Glutamatergic neuron (in vitro differentiated cells): Measurements from ENCODE around the gene DRD4. TPM values are rescaled to one million over a fixed set of nuclear protein-coding genes. Genes with fewer than 3 reads are reported as not detected.

ENCODE experiments used
- DNase-seq: peaks from one replicate; pipeline ENCODE4 v3.0.0; 2022
- H3K27ac Mint-ChIP-seq: one replicate; pipeline ENCODE4 v1.8.0; 2020; ENCODE audit warnings: mild to moderate bottlenecking, mixed read lengths, inconsistent platforms; ENCODE audit not compliant: unreplicated experiment
- H3K27me3 Mint-ChIP-seq: one replicate; pipeline ENCODE4 v1.8.0; 2020; ENCODE audit warnings: mild to moderate bottlenecking, moderate library complexity, mixed read lengths, inconsistent platforms; ENCODE audit not compliant: unreplicated experiment
- H3K36me3 Mint-ChIP-seq: one replicate; pipeline ENCODE4 v1.8.0; 2020; ENCODE audit warnings: mild to moderate bottlenecking, mixed read lengths, inconsistent platforms; ENCODE audit not compliant: unreplicated experiment
- H3K4me1 Mint-ChIP-seq: one replicate; pipeline ENCODE4 v1.8.0; 2020; ENCODE audit warnings: mild to moderate bottlenecking, low read depth, mixed read lengths, inconsistent platforms; ENCODE audit not compliant: unreplicated experiment
- H3K4me3 Mint-ChIP-seq: one replicate; pipeline ENCODE4 v1.8.0; 2020; ENCODE audit warnings: mild to moderate bottlenecking, mixed read lengths, inconsistent platforms; ENCODE audit not compliant: unreplicated experiment
- H3K9me3 Mint-ChIP-seq: one replicate; pipeline ENCODE4 v1.8.0; 2020; ENCODE audit warnings: mild to moderate bottlenecking, moderate library complexity, mixed read lengths, inconsistent platforms; ENCODE audit not compliant: unreplicated experiment
- CTCF ChIP-seq: fragments of 200-600 bp; sonication (generic); IDR thresholded peaks from one replicate; pipeline ENCODE4 v1.5.0; 2021; ENCODE audit not compliant: partially characterized antibody, unreplicated experiment
- total RNA-seq: library from RNA; stranded (reverse); fragmentation: NEBNext Ultra II Directional; extraction: Animal tissue kit (Norgen Biotek cat#: 25700); gene quantifications from one replicate; pipeline ENCODE4 v1.2.1, GENCODE V29; 2021; ENCODE audit not compliant: unreplicated experiment

Gene DRD4
- total RNA-seq, 1 donor from 2014 or later: 2.9 TPM

GRCh38 chr11:674406-674805, 37.3 kb downstream of the DRD4 start:
- no peak overlapping the region for H3K4me3 Mint-ChIP-seq
- no peak overlapping the region for H3K27ac Mint-ChIP-seq
- peaks cover 9% of the 10 kb centered on the region for H3K36me3 Mint-ChIP-seq
- H3K4me1 Mint-ChIP-seq: no peaks in the 10 kb centered on the region
- no peak for TF ChIP-seq CTCF
- no peaks in the 10 kb centered on the region for H3K9me3 Mint-ChIP-seq
- no peak for DNase-seq
- H3K27me3 Mint-ChIP-seq: no peaks in the 10 kb centered on the region

GRCh38 chr11:678297-678696, 41.2 kb downstream of the DRD4 start:
- DNase-seq: no peak
- no peak for TF ChIP-seq CTCF
- no peak overlapping the region for H3K4me3 Mint-ChIP-seq
- peaks cover 8% of the 10 kb centered on the region for H3K36me3 Mint-ChIP-seq
- H3K9me3 Mint-ChIP-seq: no peaks in the 10 kb centered on the region
- no peak overlapping the region for H3K27ac Mint-ChIP-seq
- peaks cover 2% of the 10 kb centered on the region for H3K4me1 Mint-ChIP-seq
- no peaks in the 10 kb centered on the region for H3K27me3 Mint-ChIP-seq

DNA sequence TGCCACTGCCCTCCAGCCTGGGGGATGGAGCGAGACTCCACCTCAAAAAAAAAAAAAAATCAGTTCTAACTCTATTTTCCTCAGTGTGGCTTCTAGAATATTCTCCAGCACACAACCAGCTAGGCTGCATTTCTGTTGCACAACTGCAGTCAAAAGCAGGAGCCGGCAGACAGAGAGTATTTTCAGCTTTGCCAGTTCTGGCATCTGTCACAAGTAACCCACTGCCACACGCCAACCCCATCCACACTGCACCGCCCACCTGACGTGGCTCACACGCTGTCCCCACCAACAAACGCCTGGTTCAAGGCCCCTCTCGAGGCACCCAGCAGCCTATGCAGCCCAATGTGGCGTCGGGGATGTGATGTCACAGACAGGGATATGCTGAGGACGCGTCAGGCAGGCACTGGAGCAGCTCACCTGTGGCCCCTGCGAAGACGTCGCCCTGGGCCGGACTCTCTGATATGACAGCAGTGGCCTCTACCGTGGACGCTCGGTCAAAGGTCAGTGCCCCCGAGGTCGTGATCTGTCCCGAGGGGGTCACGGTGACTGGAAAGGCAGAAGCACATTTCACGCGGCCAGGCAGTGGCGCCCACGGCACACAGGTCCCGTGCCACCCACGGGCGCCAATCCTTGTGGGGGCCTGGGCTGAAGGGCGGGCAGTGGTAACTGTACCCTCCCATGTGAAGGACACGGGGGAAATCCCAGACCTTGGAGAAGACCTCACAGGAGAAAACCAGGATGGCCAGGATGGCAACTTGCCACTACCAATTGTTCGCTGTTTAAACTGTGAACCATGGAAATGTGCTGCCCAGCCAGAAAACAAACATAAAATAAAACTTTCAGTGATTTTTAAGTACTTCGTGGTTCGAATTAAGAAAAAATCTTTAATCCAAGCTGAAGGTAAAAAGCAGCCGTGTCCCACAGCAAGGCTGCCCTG, 42.5 kb downstream of the DRD4 start:
- no peak for TF ChIP-seq CTCF
- peaks cover 3% of the 10 kb centered on the region for H3K36me3 Mint-ChIP-seq
- peaks cover 2% of the 10 kb centered on the region for H3K4me1 Mint-ChIP-seq
- no peak overlapping the region for H3K27ac Mint-ChIP-seq
- no peak overlapping the region for H3K4me3 Mint-ChIP-seq
- no peak for DNase-seq
- no peaks in the 10 kb centered on the region for H3K27me3 Mint-ChIP-seq
- H3K9me3 Mint-ChIP-seq: no peaks in the 10 kb centered on the region

GRCh38 chr11:680476-680875, 43.4 kb downstream of the DRD4 start:
- H3K36me3 Mint-ChIP-seq: peaks cover 3% of the 10 kb centered on the region
- no peak for DNase-seq
- H3K4me3 Mint-ChIP-seq: no peak overlapping the region
- H3K27me3 Mint-ChIP-seq: no peaks in the 10 kb centered on the region
- no peak overlapping the region for H3K27ac Mint-ChIP-seq
- peaks cover 2% of the 10 kb centered on the region for H3K4me1 Mint-ChIP-seq
- no peaks in the 10 kb centered on the region for H3K9me3 Mint-ChIP-seq
- no peak for TF ChIP-seq CTCF

DNA sequence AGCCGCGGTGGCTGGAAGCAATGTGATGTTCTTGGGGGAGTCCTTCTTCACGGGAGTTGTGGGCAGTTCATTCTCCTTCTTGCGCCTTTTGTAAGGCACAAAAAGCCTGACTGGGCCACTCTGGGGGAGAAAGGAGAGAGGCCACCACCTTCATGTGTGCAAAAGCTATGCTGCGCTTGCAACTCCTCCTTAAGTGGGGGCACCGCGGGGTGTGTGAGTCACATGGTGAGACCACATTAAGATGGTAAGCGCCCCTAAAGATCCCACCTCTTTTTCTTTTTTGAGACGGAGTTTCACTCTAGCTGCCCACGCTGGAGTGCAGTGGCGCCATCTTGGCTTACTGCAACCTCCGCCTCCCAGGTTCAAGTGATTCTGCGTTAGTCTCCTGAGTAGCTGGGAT, 43.9 kb downstream of the DRD4 start:
- Mint-ChIP-seq H3K4me1 (peaks cover 2% of the 10 kb centered on the region), H3K36me3 (peaks cover 3% of the 10 kb centered on the region), H3K27me3 (no peaks in the 10 kb centered on the region), H3K4me3 (no peak overlapping the region), H3K9me3 (no peaks in the 10 kb centered on the region), H3K27ac (no peak overlapping the region)
- TF ChIP-seq CTCF: no peak
- no peak for DNase-seq
